Large intestine (tissue), 3 donors: ENCODE measurements around the gene ITGB5. TPM values are rescaled to one million over a fixed set of nuclear protein-coding genes. Genes with fewer than 3 reads are reported as not detected.

Source experiments
- DNase-seq, 2 donors: peaks; one replicate each; pipeline versions ENCODE4 v3.0.0 to v3.0.0-alpha.2; 2013
- H3K27ac ChIP-seq: one replicate; pipeline ENCODE4 v1.5.1; 2013; ENCODE audit warnings: low read length
- H3K27me3 ChIP-seq: 2 replicates; pipeline ENCODE4 v1.6.1; 2013; ENCODE audit warnings: low read length; ENCODE audit not compliant: control insufficient read depth, insufficient read depth
- H3K36me3 ChIP-seq: 2 replicates; pipeline ENCODE4 v1.6.1; 2013; ENCODE audit warnings: low read length; ENCODE audit not compliant: control insufficient read depth, insufficient read depth
- H3K4me1 ChIP-seq: one replicate; pipeline ENCODE4 v1.6.1; 2013; ENCODE audit warnings: low read length; ENCODE audit not compliant: control insufficient read depth, insufficient read depth
- H3K4me3 ChIP-seq: one replicate; pipeline ENCODE4 v1.5.1; 2013; ENCODE audit warnings: low read length
- H3K9me3 ChIP-seq: one replicate; pipeline ENCODE4 v1.6.1; 2013; ENCODE audit warnings: mild to moderate bottlenecking, low read depth, low read length, moderate library complexity; ENCODE audit not compliant: control insufficient read depth
- WGBS: methylation state at CpG from one replicate; pipeline ENCODE4 v1.1.5; 2013; ENCODE audit warnings: low lambda C conversion rate; ENCODE audit not compliant: insufficient coverage; 5-methylcytosine and 5-hydroxymethylcytosine counted together
- polyA plus RNA-seq: library from polyadenylated mRNA; unstranded; fragments of 120-200 nt; gene quantifications from one replicate; pipeline ENCODE4 v1.2.1, GENCODE V29; 2013

Gene ITGB5
- polyA plus RNA-seq, 1 donor, result 60.9 TPM

GRCh38 chr3:124714223-124714853 lies 172.8 kb downstream of the ITGB5 start:
- no peak overlapping the region for H3K27ac ChIP-seq
- WGBS, result no CpG with 5 or more reads among the region's 11 CpGs
- H3K27me3 ChIP-seq, result no peaks in the 10 kb centered on the region
- no peak overlapping the region for H3K4me3 ChIP-seq
- no peaks in the 10 kb centered on the region for H3K9me3 ChIP-seq
- H3K36me3 ChIP-seq, result peaks cover 6% of the 10 kb centered on the region
- no peak for DNase-seq
- H3K4me1 ChIP-seq, result no peaks in the 10 kb centered on the region

Other genes starting within 250 kb of the ITGB5 start
- 30.2 TPM for gene UMPS, start 156.9 kb downstream of the ITGB5 start, polyA plus RNA-seq
- 1,160 TPM for gene MUC13, start 47.4 kb upstream of the ITGB5 start, polyA plus RNA-seq
- 15.0 TPM for gene HEG1, start 168.6 kb upstream of the ITGB5 start, polyA plus RNA-seq